Urinary bladder (tissue), 4 donors: ENCODE data around the gene ZNF350. TPM values are rescaled to one million over a fixed set of nuclear protein-coding genes. Genes with fewer than 3 reads are reported as not detected.

Experiments
- DNase-seq: peaks from one replicate; pipeline ENCODE4 v3.0.0-alpha.2; 2015; ENCODE audit errors: extremely low spot score
- H3K27ac ChIP-seq: one replicate; pipeline ENCODE4 v1.5.1; 2013; ENCODE audit warnings: low read depth, mild to moderate bottlenecking, moderate library complexity
- H3K36me3 ChIP-seq: one replicate; pipeline ENCODE4 v1.6.1; 2013; ENCODE audit warnings: mild to moderate bottlenecking, moderate library complexity; ENCODE audit not compliant: insufficient read depth
- H3K4me1 ChIP-seq: one replicate; pipeline ENCODE4 v1.6.1; 2013; ENCODE audit warnings: mild to moderate bottlenecking, moderate library complexity; ENCODE audit not compliant: insufficient read depth
- H3K4me3 ChIP-seq: one replicate; pipeline ENCODE4 v1.5.1; 2013; ENCODE audit warnings: low read depth, low read length
- WGBS: extraction: QIAGEN DNeasy Blood & Tissue Kit; methylation state at CpG from one replicate; pipeline ENCODE4 v1.1.7; 2013; 5-methylcytosine and 5-hydroxymethylcytosine counted together
- polyA plus RNA-seq: library from polyadenylated mRNA; stranded (reverse); fragments of 200-250 nt; gene quantifications from one replicate; pipeline ENCODE4 v1.2.3, GENCODE V29; 2013
- total RNA-seq: library from RNA; depleted of rRNA; stranded (reverse); fragments of >200 nt; gene quantifications from one replicate; pipeline ENCODE4 v1.2.3, GENCODE V29; 2014
- donor health status: healthy with polysubstance abuse.
- donor health status: healthy.

Gene ZNF350
- total and polyA plus RNA-seq, 2 donors, result 9.0 to 19.7 TPM

GRCh38 chr19:51948975-51949374 is 37.7 kb downstream of the ZNF350 start:
- no peak overlapping the region for H3K4me3 ChIP-seq
- WGBS, result 14% methylated on average over 25 of the region's 25 CpGs
- no peaks in the 10 kb centered on the region for H3K4me1 ChIP-seq
- H3K27ac ChIP-seq, result no peak overlapping the region
- no peak for DNase-seq
- peaks cover 5% of the 10 kb centered on the region for H3K36me3 ChIP-seq

DNA sequence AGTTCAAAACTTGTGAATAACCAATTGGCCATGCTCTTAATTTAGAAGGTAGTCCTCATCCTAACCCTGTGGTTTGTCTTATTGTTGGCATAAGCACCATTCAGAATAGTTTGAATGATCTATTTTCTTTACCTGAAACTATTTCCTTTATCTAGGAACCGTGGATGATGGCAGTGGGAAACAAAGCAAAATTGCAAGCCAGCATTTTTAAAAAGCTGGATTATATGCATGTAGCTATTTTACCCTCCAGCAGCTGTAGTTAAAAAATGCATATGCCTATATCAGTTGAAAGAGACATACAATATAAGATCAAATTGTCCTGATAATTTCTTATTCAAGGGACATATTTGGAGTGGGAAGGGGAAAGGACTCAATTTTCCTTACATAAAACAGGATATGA is 40.0 kb downstream of the ZNF350 start:
- Histone ChIP-seq H3K27ac (no peak overlapping the region), H3K4me3 (no peak overlapping the region), H3K4me1 (no peaks in the 10 kb centered on the region), H3K36me3 (peaks cover 23% of the 10 kb centered on the region)
- no peak for DNase-seq
- 95% methylated on average over 1 of the region's 1 CpG for WGBS

GRCh38 chr19:51944798-51945552 is 41.7 kb downstream of the ZNF350 start:
- H3K4me1 ChIP-seq, result no peaks in the 10 kb centered on the region
- DNase-seq, result no peak
- no peak overlapping the region for H3K27ac ChIP-seq
- H3K4me3 ChIP-seq, result no peak overlapping the region
- peaks cover 35% of the 10 kb centered on the region for H3K36me3 ChIP-seq
- 93% methylated on average over 7 of the region's 7 CpGs for WGBS

DNA sequence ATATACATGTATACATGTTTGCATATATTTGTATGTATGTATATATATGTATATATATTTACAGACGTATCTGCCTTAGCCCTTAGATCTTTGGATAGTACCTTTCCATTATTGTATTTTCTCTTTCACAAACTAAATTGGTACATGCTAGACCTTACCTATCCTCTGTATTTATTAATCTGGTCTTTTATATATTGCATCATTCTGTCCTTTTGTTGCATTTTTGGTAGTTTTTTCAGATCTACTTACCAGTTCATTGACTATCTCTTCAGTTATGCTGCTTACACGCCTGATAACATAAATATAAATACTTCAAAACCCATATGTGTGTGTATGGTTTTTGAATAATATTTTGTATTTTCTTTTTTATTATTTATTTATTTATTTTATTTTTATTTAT is 47.7 kb downstream of the ZNF350 start:
- no peaks in the 10 kb centered on the region for H3K4me1 ChIP-seq
- WGBS, result 98% methylated on average over 2 of the region's 2 CpGs
- DNase-seq, result no peak
- no peak overlapping the region for H3K4me3 ChIP-seq
- H3K36me3 ChIP-seq, result peaks cover 43% of the 10 kb centered on the region
- no peak overlapping the region for H3K27ac ChIP-seq

DNA sequence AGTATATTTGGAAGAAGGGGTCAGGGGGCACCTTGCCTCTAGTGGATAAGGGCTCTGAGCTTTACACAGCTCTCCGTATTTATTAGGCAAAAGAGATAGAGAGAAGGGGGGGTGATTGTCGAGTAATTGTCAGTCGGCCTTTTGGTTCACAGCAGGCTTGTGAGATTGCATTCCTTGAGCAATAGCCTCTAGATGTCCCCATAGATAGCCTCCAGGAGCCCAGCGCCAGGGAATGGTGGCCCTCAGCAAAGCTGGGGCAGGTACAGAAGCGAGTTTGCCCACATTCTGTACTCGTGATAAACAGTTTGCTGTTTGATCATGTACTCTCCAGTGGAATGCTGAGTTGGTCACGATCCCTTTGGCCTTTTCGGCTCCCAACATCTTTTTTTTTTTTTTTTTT is 54.7 kb downstream of the ZNF350 start:
- 83% methylated on average over 8 of the region's 8 CpGs for WGBS
- Histone ChIP-seq H3K27ac (no peak overlapping the region), H3K4me3 (no peak overlapping the region), H3K36me3 (peaks cover 10% of the 10 kb centered on the region), H3K4me1 (no peaks in the 10 kb centered on the region)
- DNase-seq, result no peak

DNA sequence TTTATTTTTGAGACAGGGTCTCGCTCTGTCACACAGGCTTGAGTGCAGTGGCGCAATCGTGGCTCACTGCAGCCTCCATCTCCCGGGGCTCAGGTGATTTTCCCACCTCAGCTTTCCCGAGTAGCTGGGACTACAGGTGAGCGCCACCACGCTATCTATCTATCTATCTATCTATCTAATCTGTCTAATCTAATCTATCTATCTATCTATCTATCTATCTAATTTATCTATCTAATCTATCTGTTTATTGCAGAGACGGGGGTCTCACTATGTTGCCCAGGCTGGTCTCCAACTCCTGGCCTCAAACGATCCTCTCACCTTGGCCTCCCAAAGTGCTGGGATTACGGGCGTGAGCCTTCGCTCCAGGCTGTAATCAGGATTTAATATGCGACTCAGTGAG is 58.8 kb downstream of the ZNF350 start:
- Histone ChIP-seq H3K36me3 (no peaks in the 10 kb centered on the region), H3K27ac (no peak overlapping the region), H3K4me1 (no peaks in the 10 kb centered on the region), H3K4me3 (peak overlapping the region; percentile 70)
- WGBS, result 30% methylated on average over 13 of the region's 13 CpGs
- DNase-seq, result no peak

DNA sequence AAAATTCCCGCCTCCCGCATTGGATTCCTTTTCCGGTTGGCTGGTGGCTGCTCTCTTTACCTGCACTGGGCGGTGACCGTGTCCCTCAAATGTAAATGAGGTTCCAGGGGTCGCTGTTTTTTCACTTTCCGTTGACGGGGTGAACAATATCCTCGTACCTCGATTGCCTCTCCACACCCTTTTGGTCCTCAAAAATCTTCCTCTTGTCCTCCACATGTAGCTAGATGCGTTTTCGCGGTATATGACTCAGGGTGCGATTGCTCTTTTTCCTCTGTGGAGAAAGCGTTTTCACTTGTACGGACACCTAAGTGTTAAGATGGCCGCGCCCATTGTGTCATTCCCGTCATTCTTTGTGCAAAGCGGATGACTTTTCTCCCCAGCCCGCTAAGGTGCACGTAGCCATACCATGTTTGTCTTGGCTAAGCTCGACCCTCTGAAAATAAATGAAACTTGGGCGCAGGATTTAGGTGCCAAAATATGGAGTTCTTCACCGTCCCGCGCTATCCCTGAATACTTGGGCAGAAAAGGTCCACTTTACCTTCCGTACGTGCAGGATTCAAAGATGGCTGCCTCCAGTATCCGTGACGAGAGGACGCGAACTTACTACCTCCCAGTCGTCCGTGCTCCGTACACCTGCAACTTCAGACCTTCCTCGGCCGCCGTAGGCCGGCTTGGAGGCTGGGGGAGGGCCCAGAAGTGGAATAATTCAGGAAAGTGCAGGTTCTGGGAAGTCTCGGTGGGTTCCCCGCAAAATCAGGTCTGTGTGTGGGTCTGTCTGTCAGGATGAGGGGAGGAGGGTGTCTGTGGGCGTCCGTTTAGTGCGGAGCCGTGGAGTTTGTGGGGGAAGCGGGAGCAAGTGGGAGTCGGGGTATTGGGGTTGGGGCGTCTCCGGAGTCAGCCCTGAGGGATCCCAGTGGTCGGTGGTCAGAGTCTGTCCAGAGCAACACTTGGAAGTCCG is 59.6 kb downstream of the ZNF350 start, which contains the start of gene ZNF613:
Gene ZNF613 (plus strand): TSS at position 689 of the 958 bp plus-strand sequence. CDS start 8,749 bp downstream, outside the sequence.
- Histone ChIP-seq H3K36me3 (no peaks in the 10 kb centered on the region), H3K4me3 (peak within 1 kb of the TSS; percentile 70), H3K4me1 (no peaks in the 10 kb centered on the region), H3K27ac (peak within 1 kb of the TSS; percentile 63)
- peak; percentile 95 for DNase-seq
- WGBS, result under 1% methylated on average over 52 of the region's 52 CpGs

- H3K4me3 ChIP-seq, result peak overlapping the region; percentile 70
- 17% methylated on average over 11 of the region's 11 CpGs for WGBS
- H3K4me1 ChIP-seq, result no peaks in the 10 kb centered on the region
- no peaks in the 10 kb centered on the region for H3K36me3 ChIP-seq
- no peak for DNase-seq
- H3K27ac ChIP-seq, result no peak overlapping the region
These were observed 60.2 kb downstream of the ZNF350 start for GRCh38 chr19:51926426-51926783.

DNA sequence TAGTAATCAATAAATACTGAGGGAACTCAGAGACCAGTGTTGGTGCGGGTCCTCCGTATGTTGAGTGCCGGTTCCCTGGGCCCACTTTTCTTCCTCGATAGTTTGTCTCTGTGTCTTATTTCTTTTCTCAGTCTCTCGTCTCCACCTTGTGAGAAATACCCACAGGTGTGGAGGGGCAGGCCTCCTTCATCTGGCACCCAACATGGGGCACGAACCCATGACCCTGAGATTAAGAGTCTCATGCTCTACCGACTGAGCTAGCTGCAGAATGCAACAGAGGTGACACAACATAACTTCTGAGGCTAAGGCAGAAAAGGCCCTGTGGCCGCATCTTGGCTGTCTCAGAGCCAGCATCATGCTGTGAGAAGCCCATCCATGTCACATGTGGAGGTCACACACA is 64.7 kb downstream of the ZNF350 start:
- no peaks in the 10 kb centered on the region for H3K36me3 ChIP-seq
- no peak for DNase-seq
- no peaks in the 10 kb centered on the region for H3K4me1 ChIP-seq
- WGBS, result 89% methylated on average over 8 of the region's 8 CpGs
- no peak overlapping the region for H3K27ac ChIP-seq
- H3K4me3 ChIP-seq, result no peak overlapping the region

DNA sequence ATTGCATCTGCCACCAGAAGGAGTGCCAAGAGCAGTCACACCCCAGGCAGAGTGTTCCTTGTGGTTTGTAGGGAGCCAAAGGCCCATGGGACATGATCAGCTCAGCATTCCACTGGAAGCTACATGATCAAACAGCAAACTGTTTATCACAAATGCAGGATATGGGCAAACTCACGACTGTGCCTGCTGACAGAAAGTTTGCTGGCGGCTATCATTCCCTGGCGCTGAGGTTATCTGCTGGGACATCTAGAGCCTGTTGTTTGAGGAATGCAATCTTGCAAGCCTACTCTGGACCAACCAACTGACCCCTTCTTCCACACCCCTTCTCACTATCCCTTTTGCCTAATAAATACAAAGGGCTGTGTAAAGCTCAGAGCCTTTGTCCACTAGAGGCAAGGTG is 67.0 kb downstream of the ZNF350 start:
- Histone ChIP-seq H3K4me1 (no peaks in the 10 kb centered on the region), H3K4me3 (no peak overlapping the region), H3K36me3 (no peaks in the 10 kb centered on the region), H3K27ac (no peak overlapping the region)
- no peak for DNase-seq
- 86% methylated on average over 3 of the region's 3 CpGs for WGBS

DNA sequence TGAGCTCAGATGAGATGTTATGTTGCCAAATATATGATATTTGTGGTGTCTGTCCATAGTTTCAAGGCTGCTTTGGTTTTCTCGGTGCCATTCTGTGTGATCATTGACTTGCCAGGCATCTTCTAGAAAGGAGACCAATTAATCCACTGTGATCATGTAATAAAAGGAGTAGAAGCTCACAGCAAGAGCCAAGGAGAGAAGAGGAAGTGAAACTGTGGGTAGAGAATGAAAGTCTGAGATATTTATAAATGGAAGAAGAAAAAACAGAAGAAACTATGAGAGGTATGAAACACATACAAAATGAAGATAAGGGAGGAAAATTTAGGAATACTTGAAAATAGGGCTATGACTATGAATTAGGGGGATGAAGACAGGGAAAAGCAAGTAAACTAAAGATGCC is 70.5 kb downstream of the ZNF350 start:
- WGBS, result 86% methylated on average over 1 of the region's 1 CpG
- Histone ChIP-seq H3K4me1 (no peaks in the 10 kb centered on the region), H3K4me3 (no peak overlapping the region), H3K36me3 (no peaks in the 10 kb centered on the region), H3K27ac (no peak overlapping the region)
- no peak for DNase-seq

DNA sequence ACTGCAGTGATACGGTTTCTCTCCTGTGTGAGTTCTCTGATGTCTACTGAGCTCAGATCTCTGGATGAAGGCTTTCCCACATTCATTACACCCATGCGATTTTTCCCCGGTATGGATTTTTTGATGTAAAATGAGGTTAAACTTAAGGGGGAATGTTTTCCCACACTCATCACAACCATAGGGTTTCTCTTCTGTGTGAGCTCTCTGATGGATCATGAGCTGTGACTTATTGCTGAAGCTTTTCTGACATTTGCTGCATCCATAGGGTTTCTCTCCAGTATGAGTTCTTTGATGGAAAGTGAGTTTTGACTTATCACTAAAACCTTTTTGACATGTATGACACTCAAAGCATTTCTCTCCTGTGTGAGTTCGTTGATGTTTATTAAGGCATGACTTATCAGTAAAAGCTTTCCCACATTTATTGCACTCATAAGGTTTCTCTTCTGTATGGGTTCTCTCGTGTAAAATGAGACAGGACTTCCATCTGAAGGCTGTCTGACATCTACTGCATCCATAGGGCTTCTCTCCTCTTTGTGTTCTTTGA is 71.2 kb downstream of the ZNF350 start:
- 74% methylated on average over 5 of the region's 5 CpGs for WGBS
- H3K36me3 ChIP-seq, result no peaks in the 10 kb centered on the region
- no peak for DNase-seq
- H3K27ac ChIP-seq, result no peak overlapping the region
- H3K4me3 ChIP-seq, result no peak overlapping the region
- H3K4me1 ChIP-seq, result no peaks in the 10 kb centered on the region
